Endothelial cell of umbilical vein (primary cell): ENCODE data around the gene CRTAP. TPM values are rescaled to one million over a fixed set of nuclear protein-coding genes. Genes with fewer than 3 reads are reported as not detected.

Experiments
- BruUV-seq: library from RNA; stranded (reverse); fragments of 400-500 nt; replicated peaks from 2 replicates; lab custom pipeline; 2021; lab: Mats Ljungman, UMichigan
- CTCF ChIA-PET: fragments of 300-600, 350-600 bp; sonication (Branson Sonifier 250); formaldehyde crosslinking; loops from one replicate; lab custom pipeline; 2021; ENCODE audit warnings: antibody characterized with exemption, inconsistent platforms; lab: Charles Lee
- POLR2A ChIA-PET: fragments of 300-600, 350-600 bp; sonication (Branson Sonifier 250); formaldehyde crosslinking; loops from one replicate; lab custom pipeline; 2021; ENCODE audit warnings: antibody characterized with exemption, inconsistent platforms; lab: Charles Lee
- DNase-seq: peaks from one replicate; pipeline ENCODE4 v3.0.0-alpha.2; 2011; ENCODE audit warnings: low read depth, low spot score
- FAIRE-seq: peaks from 2 replicates; lab custom pipeline; 2011; peaks lifted over from hg19 to GRCh38; lab: Jason Lieb, UNC
- H2AFZ ChIP-seq: 2 replicates; pipeline ENCODE4 v1.6.0; 2012; ENCODE audit warnings: low read depth, low read length, control low read depth, inconsistent platforms
- H3K27ac ChIP-seq: 2 replicates; pipeline ENCODE4 v1.5.1; 2011; ENCODE audit warnings: low read depth, mild to moderate bottlenecking, control low read depth, low read length, moderate library complexity; ENCODE audit not compliant: insufficient read depth
- H3K27me3 ChIP-seq, 2 experiments: 2 replicates each; pipeline versions ENCODE4 v1.6.0 to v1.6.1; 2011; ENCODE audit warnings: low read length in 2 of 2, mixed read lengths in 1 of 2; ENCODE audit not compliant: control insufficient read depth in 2 of 2, insufficient read depth in 2 of 2
- H3K36me3 ChIP-seq, 2 experiments: 2 replicates in 1 of 2; 3 replicates in 1 of 2; pipeline ENCODE4 v1.5.1; 2011; ENCODE audit warnings: low read length in 2 of 2, mild to moderate bottlenecking in 1 of 2, moderate library complexity in 1 of 2; ENCODE audit not compliant: control insufficient read depth in 2 of 2, insufficient read depth in 2 of 2; ENCODE audit errors: extremely low read depth in 1 of 2
- H3K4me1 ChIP-seq: 3 replicates; pipeline ENCODE4 v1.5.1; 2011; ENCODE audit warnings: mild to moderate bottlenecking, low read length; ENCODE audit not compliant: control insufficient read depth, insufficient read depth; ENCODE audit errors: extremely low read depth
- H3K4me2 ChIP-seq: 2 replicates; pipeline ENCODE4 v1.6.1; 2011; ENCODE audit warnings: low read length, control low read depth, mixed read lengths; ENCODE audit not compliant: insufficient read depth
- H3K4me3 ChIP-seq, 3 experiments: fragments of 200-600 bp in 1 of 3; sonication (generic), shearing (Covaris generic) in 1 of 3; replicated peaks in 1 of 3; 2 replicates each; pipeline ENCODE4 v1.5.1; 2011 to 2016; ENCODE audit warnings: control low read depth in 3 of 3, low read length in 3 of 3, mild to moderate bottlenecking in 2 of 3, inconsistent platforms in 1 of 3, low read depth in 1 of 3, moderate library complexity in 1 of 3; ENCODE audit not compliant: insufficient read depth in 1 of 3
- H3K79me2 ChIP-seq: 2 replicates; pipeline ENCODE4 v1.6.0; 2012; ENCODE audit warnings: low read length, inconsistent platforms; ENCODE audit not compliant: control insufficient read depth, insufficient read depth
- H3K9ac ChIP-seq: replicated peaks from 2 replicates; pipeline ENCODE3; 2011; ENCODE audit warnings: low read length, control low read depth; ENCODE audit not compliant: insufficient read depth; ENCODE audit errors: extremely low read depth
- H3K9me1 ChIP-seq: replicated peaks from 3 replicates; pipeline ENCODE4 v1.6.0; 2011; ENCODE audit warnings: mild to moderate bottlenecking, low read length; ENCODE audit not compliant: control insufficient read depth, insufficient read depth; ENCODE audit errors: extremely low read depth
- H3K9me3 ChIP-seq: replicated peaks from 2 replicates; pipeline ENCODE4 v1.5.1; 2012; ENCODE audit warnings: low read length, inconsistent platforms; ENCODE audit not compliant: control insufficient read depth, insufficient read depth
- H4K20me1 ChIP-seq: replicated peaks from 2 replicates; pipeline ENCODE3; 2011; ENCODE audit warnings: mild to moderate bottlenecking, low read length; ENCODE audit not compliant: control insufficient read depth, insufficient read depth; ENCODE audit errors: extremely low read depth
- FOS ChIP-seq: IDR thresholded peaks from 2 replicates; pipeline ENCODE4 v1.6.1; 2011; ENCODE audit warnings: mild to moderate bottlenecking, low read length, moderate library complexity, borderline replicate concordance; ENCODE audit not compliant: insufficient read depth
- JUN ChIP-seq: IDR thresholded peaks from 2 replicates; pipeline ENCODE4 v1.6.1; 2011; ENCODE audit warnings: borderline replicate concordance, low read depth; ENCODE audit not compliant: insufficient read length, insufficient read depth
- MAX ChIP-seq: IDR thresholded peaks from 2 replicates; pipeline ENCODE4 v1.6.1; 2011; ENCODE audit not compliant: insufficient read depth, insufficient read length
- MYC ChIP-seq: IDR thresholded peaks from one replicate; pipeline ENCODE4 v1.6.1; 2011; ENCODE audit warnings: mild to moderate bottlenecking, low read depth, low read length
- POLR2A ChIP-seq: IDR thresholded peaks from 2 replicates; pipeline ENCODE4 v1.6.1; 2012; ENCODE audit warnings: low read depth, mild to moderate bottlenecking, control low read depth, low read length
- POLR2AphosphoS5 ChIP-seq: IDR thresholded peaks from 2 replicates; pipeline ENCODE4 v1.6.1; 2012; ENCODE audit warnings: low read depth, mild to moderate bottlenecking, control low read depth, low read length, moderate library complexity; ENCODE audit not compliant: insufficient read depth
- dilution Hi-C: fragments of 300-500 bp; cut with MboI; formaldehyde crosslinking; loops from one replicate; pipeline ENCODE4 v1.15.0; 2019; ENCODE audit warnings: low sequenced_read_pairs; ENCODE audit not compliant: extremely low pct_ligation_motif_present
- intact Hi-C: fragments of 100-400 bp; cut with micrococcal nuclease; formaldehyde crosslinking; loops from one replicate; pipeline ENCODE4 v1.10.0; 2022
- polyA plus RNA-seq, 4 experiments: library from polyadenylated mRNA; depleted of rRNA in 3 of 4; stranded (reverse) in 3 of 4; unstranded in 1 of 4; fragments of >200 nt; gene quantifications; 2 replicates each; pipeline versions ENCODE4 v1.2.1 to v1.2.3, GENCODE V29; 2011 to 2012; ENCODE audit warnings: missing spikeins in 1 of 4
- total RNA-seq: library from RNA; stranded (reverse); gene quantifications from 2 replicates; pipeline ENCODE4 v1.2.3, GENCODE V29; 2021

CRTAP gene
- total and polyA plus RNA-seq, 2 donors (not counting 3 experiments of a cell fraction or from before 2014, with no cell fraction given) = 204 to 213 TPM

- H3K27ac ChIP-seq = no peak overlapping the region
- ChIA-PET CTCF (interaction anchor here (1.7 kb wide), 1 partner anchor 14 kb away, joined by 4 read pairs; no protein-coding TSS in a partner anchor), POLR2A (no interaction called here)
- peaks cover 58% of the 10 kb centered on the region for H3K79me2 ChIP-seq
- dilution Hi-C loops = no loop called here
- peaks cover 2 to 12% of the 10 kb centered on the region in 2 experiments for H3K36me3 ChIP-seq
- H3K4me2 ChIP-seq = no peak overlapping the region
- intact Hi-C loops = no loop called here
- no TSS peak for BruUV-seq
- TF ChIP-seq JUN (no peak), FOS (no peak), POLR2A (no peak), POLR2AphosphoS5 (no peak), MAX (no peak), MYC (no peak)
- no peaks in the 10 kb centered on the region for H4K20me1 ChIP-seq
- FAIRE-seq (no peak), DNase-seq (no peak)
- no peak overlapping the region for H2AFZ ChIP-seq
- no peak overlapping the region for H3K9ac ChIP-seq
- H3K9me1 ChIP-seq = no peaks in the 10 kb centered on the region
- H3K27me3 ChIP-seq = no peaks in the 10 kb centered on the region
- no peak overlapping the region for H3K4me3 ChIP-seq
- no peaks in the 10 kb centered on the region for H3K9me3 ChIP-seq
- no peaks in the 10 kb centered on the region for H3K4me1 ChIP-seq
Observed at GRCh38 chr3:33088691-33089090, 25.1 kb upstream of the CRTAP start.

- FAIRE-seq (no peak), DNase-seq (no peak)
- BruUV-seq = no TSS peak
- intact Hi-C loops = no loop called here
- Histone ChIP-seq H3K27me3 (no peaks in the 10 kb centered on the region), H2AFZ (no peak overlapping the region), H3K36me3 (peaks cover 2 to 14% of the 10 kb centered on the region in 2 experiments), H3K27ac (no peak overlapping the region), H3K4me2 (no peak overlapping the region), H3K79me2 (peaks cover 65% of the 10 kb centered on the region), H4K20me1 (no peaks in the 10 kb centered on the region), H3K4me3 (no peak overlapping the region), H3K9ac (no peak overlapping the region), H3K4me1 (no peaks in the 10 kb centered on the region), H3K9me3 (no peaks in the 10 kb centered on the region), H3K9me1 (no peaks in the 10 kb centered on the region)
- TF ChIP-seq MYC (no peak), POLR2A (no peak)
- POLR2A ChIA-PET = no interaction called here
- CTCF ChIA-PET = interaction anchor here (1.4 to 1.7 kb wide), 2 partner anchors 14 to 143 kb away, joined by 3 to 4 read pairs; no protein-coding TSS in a partner anchor
- dilution Hi-C loops = no loop called here
Observed at GRCh38 chr3:33089515-33089914, 24.3 kb upstream of the CRTAP start.
